Upper lobe of right lung (tissue), 1 donor: ENCODE data around the gene CASK. TPM values are rescaled to one million over a fixed set of nuclear protein-coding genes. Genes with fewer than 3 reads are reported as not detected.

Experiments used
- ATAC-seq: fragments of 200-7000 bp; cut with Tn5 transposase; one replicate; pipeline ENCODE4 v1.9.1; 2020; ENCODE audit warnings: mild to moderate bottlenecking, moderate library complexity
- DNase-seq: peaks from one replicate; pipeline ENCODE4 v3.0.0-alpha.2; 2020
- H3K27ac ChIP-seq: fragments of 200-600 bp; one replicate; pipeline ENCODE4 v1.8.0; 2022
- H3K27me3 ChIP-seq: fragments of 200-600 bp; one replicate; pipeline ENCODE4 v1.8.0; 2022; ENCODE audit warnings: mild to moderate bottlenecking
- H3K36me3 ChIP-seq: fragments of 200-600 bp; one replicate; pipeline ENCODE4 v1.8.0; 2022
- H3K4me1 ChIP-seq: fragments of 200-600 bp; one replicate; pipeline ENCODE4 v1.8.0; 2022
- H3K4me3 ChIP-seq: fragments of 200-600 bp; one replicate; pipeline ENCODE4 v1.8.0; 2022; ENCODE audit warnings: mild to moderate bottlenecking
- H3K9me3 ChIP-seq: fragments of 200-600 bp; one replicate; pipeline ENCODE4 v1.8.0; 2022
- intact Hi-C: fragments of 100-400 bp; cut with DNase I; formaldehyde crosslinking; loops from one replicate; pipeline ENCODE4 v1.11.0; 2022
- total RNA-seq: library from RNA; stranded (reverse); fragmentation: NEBNext Ultra II Directional; extraction: Animal tissue kit (Norgen Biotek cat#: 25700); gene quantifications from one replicate; pipeline ENCODE4 v1.2.1, GENCODE V29; 2021
- TF ChIP-seq, protein P1 (sequence below): fragments of 200-600 bp; IDR thresholded peaks from one replicate; pipeline ENCODE4 v1.8.0; 2022; ENCODE audit warnings: antibody characterized with exemption
- donor health status: DM: no; HTN: yes; CAD: no; lungs with severe emphysema.

CASK gene
- total RNA-seq, 1 donor from 2014 or later, result 60.4 TPM

DNA sequence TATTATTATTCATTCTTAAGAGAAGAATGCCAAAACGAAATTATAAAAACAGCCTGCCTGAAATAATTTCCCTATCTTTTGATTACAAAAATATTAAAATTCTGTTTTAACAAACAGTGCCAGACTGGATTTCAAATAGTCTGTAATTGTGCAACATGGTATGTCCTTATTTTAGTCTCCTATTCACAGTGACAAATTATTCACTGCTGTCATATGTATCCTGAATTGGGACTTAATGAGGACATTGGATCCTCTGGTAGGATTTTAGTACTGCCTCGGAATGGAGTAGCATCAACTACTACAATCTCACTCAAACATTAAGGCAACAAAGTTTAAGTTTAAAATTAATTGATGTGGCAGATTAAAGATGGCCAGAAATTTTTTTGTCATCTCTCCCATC is 97.6 kb downstream of the CASK start:
- no peak overlapping the region for H3K27ac ChIP-seq
- no peak for DNase-seq
- H3K27me3 ChIP-seq, result no peaks in the 10 kb centered on the region
- no peak for ATAC-seq
- H3K36me3 ChIP-seq, result no peaks in the 10 kb centered on the region
- no peaks in the 10 kb centered on the region for H3K4me1 ChIP-seq
- TF ChIP-seq, protein P1, sequence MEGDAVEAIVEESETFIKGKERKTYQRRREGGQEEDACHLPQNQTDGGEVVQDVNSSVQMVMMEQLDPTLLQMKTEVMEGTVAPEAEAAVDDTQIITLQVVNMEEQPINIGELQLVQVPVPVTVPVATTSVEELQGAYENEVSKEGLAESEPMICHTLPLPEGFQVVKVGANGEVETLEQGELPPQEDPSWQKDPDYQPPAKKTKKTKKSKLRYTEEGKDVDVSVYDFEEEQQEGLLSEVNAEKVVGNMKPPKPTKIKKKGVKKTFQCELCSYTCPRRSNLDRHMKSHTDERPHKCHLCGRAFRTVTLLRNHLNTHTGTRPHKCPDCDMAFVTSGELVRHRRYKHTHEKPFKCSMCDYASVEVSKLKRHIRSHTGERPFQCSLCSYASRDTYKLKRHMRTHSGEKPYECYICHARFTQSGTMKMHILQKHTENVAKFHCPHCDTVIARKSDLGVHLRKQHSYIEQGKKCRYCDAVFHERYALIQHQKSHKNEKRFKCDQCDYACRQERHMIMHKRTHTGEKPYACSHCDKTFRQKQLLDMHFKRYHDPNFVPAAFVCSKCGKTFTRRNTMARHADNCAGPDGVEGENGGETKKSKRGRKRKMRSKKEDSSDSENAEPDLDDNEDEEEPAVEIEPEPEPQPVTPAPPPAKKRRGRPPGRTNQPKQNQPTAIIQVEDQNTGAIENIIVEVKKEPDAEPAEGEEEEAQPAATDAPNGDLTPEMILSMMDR, result no peak
- no peaks in the 10 kb centered on the region for H3K9me3 ChIP-seq
- intact Hi-C loops, result no loop called here
- H3K4me3 ChIP-seq, result no peak overlapping the region

DNA sequence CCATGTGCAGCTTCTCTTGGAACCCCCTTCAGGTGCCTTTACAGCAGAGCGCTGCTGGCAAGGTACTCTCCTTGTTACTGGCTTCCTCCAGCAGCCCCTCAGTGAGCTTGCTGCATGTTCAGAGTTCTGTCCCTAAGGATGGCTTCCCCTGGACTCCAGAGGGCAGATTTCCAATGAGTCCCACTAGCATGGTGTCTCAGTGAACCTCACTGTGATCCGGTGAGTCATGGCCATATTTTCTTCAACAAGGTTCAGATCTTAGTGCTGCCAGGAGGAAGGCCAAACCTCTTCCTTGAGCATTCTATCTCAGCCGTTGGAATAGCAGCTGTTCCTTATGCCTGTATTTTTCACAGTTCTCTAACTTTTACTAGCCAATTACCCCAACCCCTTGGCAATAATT is 98.8 kb downstream of the CASK start:
- Histone ChIP-seq H3K9me3 (no peaks in the 10 kb centered on the region), H3K36me3 (no peaks in the 10 kb centered on the region), H3K4me1 (no peaks in the 10 kb centered on the region), H3K27ac (no peak overlapping the region), H3K27me3 (no peaks in the 10 kb centered on the region), H3K4me3 (no peak overlapping the region)
- DNase-seq (no peak), ATAC-seq (no peak)
- intact Hi-C loops, result no loop called here
- TF ChIP-seq, protein P1, result no peak

DNA sequence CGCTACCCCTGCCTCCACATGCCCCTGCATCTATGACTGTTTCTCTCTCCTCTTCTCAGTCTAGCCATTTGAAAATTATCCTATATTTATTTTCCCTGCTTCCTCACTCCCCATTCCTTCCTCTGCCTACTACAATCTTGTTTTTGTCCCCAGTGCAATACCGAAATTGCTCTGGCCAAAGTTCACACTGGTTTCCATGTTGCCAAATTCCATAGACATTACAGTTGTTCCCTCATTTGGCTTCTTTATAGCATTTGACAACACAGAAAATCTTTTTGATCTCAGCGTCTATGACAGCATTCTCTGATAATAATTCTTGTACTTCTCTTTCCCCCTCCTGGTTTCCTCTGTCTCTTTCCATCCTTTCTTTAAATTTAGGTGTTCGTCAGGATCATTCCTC is 100.0 kb downstream of the CASK start:
- H3K4me3 ChIP-seq, result no peak overlapping the region
- DNase-seq (no peak), ATAC-seq (no peak)
- H3K4me1 ChIP-seq, result no peaks in the 10 kb centered on the region
- no peaks in the 10 kb centered on the region for H3K9me3 ChIP-seq
- no peaks in the 10 kb centered on the region for H3K36me3 ChIP-seq
- no peaks in the 10 kb centered on the region for H3K27me3 ChIP-seq
- no peak overlapping the region for H3K27ac ChIP-seq
- TF ChIP-seq, protein P1, result no peak
- intact Hi-C loops, result no loop called here

DNA sequence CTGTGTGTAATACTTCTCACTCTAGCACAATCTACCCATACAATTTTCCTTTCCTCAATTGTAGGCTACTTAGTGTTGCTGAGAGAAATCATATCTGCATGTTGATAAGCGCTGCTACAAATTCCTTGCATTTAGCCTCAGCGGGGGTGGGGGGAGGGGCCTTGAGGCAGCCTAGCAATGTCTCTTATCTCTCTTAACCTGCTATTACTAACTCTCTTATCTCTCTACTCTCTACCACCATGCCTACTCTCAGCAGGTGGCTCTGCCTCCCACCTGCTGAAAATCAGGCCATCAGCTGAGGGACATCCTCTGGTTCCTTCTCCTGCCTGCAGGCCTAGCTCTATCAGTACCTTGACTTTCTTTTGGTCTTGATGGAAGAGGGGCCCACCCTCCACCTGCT is 100.5 kb downstream of the CASK start:
- TF ChIP-seq, protein P1, result no peak
- H3K27ac ChIP-seq, result no peak overlapping the region
- no peak for ATAC-seq
- DNase-seq, result no peak
- no peaks in the 10 kb centered on the region for H3K4me1 ChIP-seq
- no peaks in the 10 kb centered on the region for H3K36me3 ChIP-seq
- H3K4me3 ChIP-seq, result no peak overlapping the region
- H3K27me3 ChIP-seq, result no peaks in the 10 kb centered on the region
- H3K9me3 ChIP-seq, result no peaks in the 10 kb centered on the region
- intact Hi-C loops, result no loop called here

DNA sequence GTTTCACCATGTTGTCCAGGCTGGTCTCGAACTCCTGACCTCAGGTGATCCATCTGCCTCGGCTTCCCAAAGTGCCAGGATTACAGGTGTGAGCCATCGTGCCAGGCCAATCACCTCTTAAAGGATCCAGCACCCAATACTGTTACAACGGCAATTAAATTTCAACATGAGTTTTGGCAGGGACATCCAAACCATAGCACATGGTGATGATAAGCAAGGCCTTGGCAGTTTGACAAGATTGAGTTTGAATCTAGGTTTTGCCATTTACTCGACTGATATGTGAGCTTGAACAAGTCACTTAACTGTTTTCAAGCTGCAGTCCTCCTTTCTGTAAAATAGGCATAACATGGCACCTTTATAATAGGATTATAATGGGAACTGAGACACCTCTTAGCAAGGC is 115.3 kb downstream of the CASK start:
- DNase-seq (no peak), ATAC-seq (no peak)
- H3K27ac ChIP-seq, result no peak overlapping the region
- H3K4me3 ChIP-seq, result no peak overlapping the region
- intact Hi-C loops, result no loop called here
- no peaks in the 10 kb centered on the region for H3K27me3 ChIP-seq
- H3K9me3 ChIP-seq, result no peaks in the 10 kb centered on the region
- TF ChIP-seq, protein P1, result no peak
- no peaks in the 10 kb centered on the region for H3K4me1 ChIP-seq
- H3K36me3 ChIP-seq, result no peaks in the 10 kb centered on the region

DNA sequence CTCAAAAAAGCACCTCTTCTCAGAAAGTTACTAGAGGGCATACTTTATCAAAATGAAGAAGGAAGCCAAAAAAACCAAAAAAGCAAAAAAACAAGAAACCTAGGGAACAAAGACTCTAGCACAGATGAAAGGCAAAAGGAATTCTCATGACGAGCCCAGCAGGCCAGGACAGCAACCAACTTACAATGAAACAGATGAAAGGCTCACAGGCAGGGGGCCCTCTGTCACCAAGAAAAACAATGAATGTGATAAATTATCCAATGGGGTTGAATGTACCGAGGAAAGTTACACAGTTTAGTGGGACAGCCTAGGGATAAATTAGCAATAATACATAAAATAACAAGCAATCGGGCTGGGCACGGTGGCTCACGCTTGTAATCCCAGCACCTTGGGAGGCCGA is 120.4 kb downstream of the CASK start:
- Histone ChIP-seq H3K4me3 (no peak overlapping the region), H3K9me3 (no peaks in the 10 kb centered on the region), H3K27ac (no peak overlapping the region), H3K27me3 (no peaks in the 10 kb centered on the region), H3K4me1 (no peaks in the 10 kb centered on the region), H3K36me3 (no peaks in the 10 kb centered on the region)
- no peak for DNase-seq
- TF ChIP-seq, protein P1, result no peak
- intact Hi-C loops, result no loop called here
- ATAC-seq, result no peak
